ENCODE measurements around the gene PDSS2. TPM values are rescaled to one million over a fixed set of nuclear protein-coding genes. Genes with fewer than 3 reads are reported as not detected.

The PDSS2 gene
- total RNA-seq, 1 donor from 2014 or later: 10.1 TPM

GRCh38 chr6:107444277-107444676 lies 15.1 kb downstream of the PDSS2 start:
- peaks cover 11% of the 10 kb centered on the region for H3K9me3 Mint-ChIP-seq (ENCODE audit: low read depth)
- peaks cover 4% of the 10 kb centered on the region for H3K36me3 Mint-ChIP-seq (ENCODE audit: low read depth)
- peaks cover 14% of the 10 kb centered on the region for H3K4me1 Mint-ChIP-seq (ENCODE audit: low read depth)
- no peak for DNase-seq (ENCODE audit: low spot score)
- H3K4me3 Mint-ChIP-seq (ENCODE audit: unreplicated experiment): no peak overlapping the region
- TF ChIP-seq, protein P1, sequence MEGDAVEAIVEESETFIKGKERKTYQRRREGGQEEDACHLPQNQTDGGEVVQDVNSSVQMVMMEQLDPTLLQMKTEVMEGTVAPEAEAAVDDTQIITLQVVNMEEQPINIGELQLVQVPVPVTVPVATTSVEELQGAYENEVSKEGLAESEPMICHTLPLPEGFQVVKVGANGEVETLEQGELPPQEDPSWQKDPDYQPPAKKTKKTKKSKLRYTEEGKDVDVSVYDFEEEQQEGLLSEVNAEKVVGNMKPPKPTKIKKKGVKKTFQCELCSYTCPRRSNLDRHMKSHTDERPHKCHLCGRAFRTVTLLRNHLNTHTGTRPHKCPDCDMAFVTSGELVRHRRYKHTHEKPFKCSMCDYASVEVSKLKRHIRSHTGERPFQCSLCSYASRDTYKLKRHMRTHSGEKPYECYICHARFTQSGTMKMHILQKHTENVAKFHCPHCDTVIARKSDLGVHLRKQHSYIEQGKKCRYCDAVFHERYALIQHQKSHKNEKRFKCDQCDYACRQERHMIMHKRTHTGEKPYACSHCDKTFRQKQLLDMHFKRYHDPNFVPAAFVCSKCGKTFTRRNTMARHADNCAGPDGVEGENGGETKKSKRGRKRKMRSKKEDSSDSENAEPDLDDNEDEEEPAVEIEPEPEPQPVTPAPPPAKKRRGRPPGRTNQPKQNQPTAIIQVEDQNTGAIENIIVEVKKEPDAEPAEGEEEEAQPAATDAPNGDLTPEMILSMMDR (IDR thresholded peaks at IDR 0.05): no peak
- H3K27ac Mint-ChIP-seq (ENCODE audit: unreplicated experiment): no peak overlapping the region
- no peaks in the 10 kb centered on the region for H3K27me3 Mint-ChIP-seq (ENCODE audit: low read depth)

DNA sequence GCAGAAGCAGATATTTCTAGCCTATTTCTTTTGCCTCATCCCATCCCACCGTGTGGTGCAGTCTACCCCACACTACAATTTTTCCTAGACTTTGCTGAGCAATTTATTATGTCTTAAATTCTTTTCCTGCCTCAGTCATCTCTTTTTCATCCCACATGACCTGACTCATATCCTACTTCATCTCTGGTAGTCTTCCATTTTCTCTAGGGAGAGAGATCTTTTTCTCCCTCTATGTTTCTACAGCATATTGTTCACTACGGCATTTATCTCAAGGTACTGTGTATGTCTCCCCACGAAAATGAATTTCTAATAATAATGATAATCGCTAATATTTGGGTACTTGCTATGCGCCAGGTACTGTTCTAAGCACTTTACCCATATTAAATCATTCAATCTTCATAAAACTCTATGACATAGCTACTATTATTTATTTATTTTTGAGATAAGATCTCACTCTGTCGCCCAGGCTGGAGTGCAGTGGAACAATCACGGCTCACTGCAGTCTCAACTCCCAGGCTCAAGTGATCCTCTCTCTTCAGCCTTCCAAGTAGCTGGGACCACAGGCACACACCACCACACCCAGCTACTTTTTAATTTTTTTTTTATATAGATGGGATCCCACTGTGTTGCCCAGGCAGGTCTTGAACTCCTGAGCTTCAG lies 15.6 kb downstream of the PDSS2 start:
- TF ChIP-seq, protein P1 (IDR thresholded peaks at IDR 0.05): no peak
- Mint-ChIP-seq H3K27ac (ENCODE audit: unreplicated experiment) (no peak overlapping the region), H3K4me1 (ENCODE audit: low read depth) (peaks cover 14% of the 10 kb centered on the region), H3K36me3 (ENCODE audit: low read depth) (peaks cover 4% of the 10 kb centered on the region), H3K9me3 (ENCODE audit: low read depth) (peaks cover 11% of the 10 kb centered on the region), H3K4me3 (ENCODE audit: unreplicated experiment) (no peak overlapping the region), H3K27me3 (ENCODE audit: low read depth) (no peaks in the 10 kb centered on the region)
- DNase-seq (ENCODE audit: low spot score): no peak

- Mint-ChIP-seq H3K36me3 (ENCODE audit: low read depth) (peaks cover 2% of the 10 kb centered on the region), H3K9me3 (ENCODE audit: low read depth) (peaks cover 6% of the 10 kb centered on the region), H3K27me3 (ENCODE audit: low read depth) (no peaks in the 10 kb centered on the region), H3K27ac (ENCODE audit: unreplicated experiment) (no peak overlapping the region), H3K4me3 (ENCODE audit: unreplicated experiment) (no peak overlapping the region), H3K4me1 (ENCODE audit: low read depth) (peaks cover 14% of the 10 kb centered on the region)
- TF ChIP-seq, protein P1 (IDR thresholded peaks at IDR 0.05): no peak
- DNase-seq (ENCODE audit: low spot score): no peak
Measured at GRCh38 chr6:107442938-107443607, 16.3 kb downstream of the PDSS2 start.

- TF ChIP-seq, protein P1 (IDR thresholded peaks at IDR 0.05): no peak
- no peaks in the 10 kb centered on the region for H3K9me3 Mint-ChIP-seq (ENCODE audit: low read depth)
- H3K27ac Mint-ChIP-seq (ENCODE audit: unreplicated experiment): no peak overlapping the region
- DNase-seq (ENCODE audit: low spot score): no peak
- no peaks in the 10 kb centered on the region for H3K27me3 Mint-ChIP-seq (ENCODE audit: low read depth)
- H3K4me1 Mint-ChIP-seq (ENCODE audit: low read depth): peaks cover 14% of the 10 kb centered on the region
- H3K4me3 Mint-ChIP-seq (ENCODE audit: unreplicated experiment): no peak overlapping the region
- H3K36me3 Mint-ChIP-seq (ENCODE audit: low read depth): peaks cover under 1% of the 10 kb centered on the region
Measured at GRCh38 chr6:107441682-107442081, 17.7 kb downstream of the PDSS2 start.

- no peaks in the 10 kb centered on the region for H3K9me3 Mint-ChIP-seq (ENCODE audit: low read depth)
- peaks cover 17% of the 10 kb centered on the region for H3K4me1 Mint-ChIP-seq (ENCODE audit: low read depth)
- no peaks in the 10 kb centered on the region for H3K27me3 Mint-ChIP-seq (ENCODE audit: low read depth)
- no peaks in the 10 kb centered on the region for H3K36me3 Mint-ChIP-seq (ENCODE audit: low read depth)
- H3K4me3 Mint-ChIP-seq (ENCODE audit: unreplicated experiment): no peak overlapping the region
- no peak for DNase-seq (ENCODE audit: low spot score)
- TF ChIP-seq, protein P1 (IDR thresholded peaks at IDR 0.05): no peak
- no peak overlapping the region for H3K27ac Mint-ChIP-seq (ENCODE audit: unreplicated experiment)
Measured at GRCh38 chr6:107440936-107441335, 18.4 kb downstream of the PDSS2 start.

Measured in chondrocyte (in vitro differentiated cells).